GM18868 (cell line): ENCODE results near the gene CABLES2.

Experiments
- ATAC-seq: cut with Tn5 transposase; IDR thresholded peaks from one replicate; pipeline ENCODE4 v1.9.1; 2021; ENCODE audit warnings: mild to moderate bottlenecking, moderate library complexity; ENCODE audit not compliant: unreplicated experiment

CABLES2 gene

GRCh38 chr20:62407221-62407992 lies at the start of gene CABLES2:
Gene CABLES2, minus strand, starts transcription at chr20:62407285. Its CDS starts 9 bp downstream, at chr20:62407276.
- peak; percentile 92 for ATAC-seq

- no peak for ATAC-seq
These were observed 48.8 kb upstream of the CABLES2 start for GRCh38 chr20:62455929-62456328.

- ATAC-seq, result no peak
These were observed 48.0 kb upstream of the CABLES2 start for GRCh38 chr20:62454904-62455636.

GRCh38 chr20:62453186-62453808 lies 46.2 kb upstream of the CABLES2 start:
- ATAC-seq, result no peak

- ATAC-seq, result no peak
These were observed 45.5 kb upstream of the CABLES2 start for GRCh38 chr20:62452475-62453095.

GRCh38 chr20:62451970-62452369 lies 44.9 kb upstream of the CABLES2 start:
- ATAC-seq, result no peak

GRCh38 chr20:62451156-62451767 lies 44.2 kb upstream of the CABLES2 start:
- ATAC-seq, result no peak

GRCh38 chr20:62449951-62450691 lies 43.0 kb upstream of the CABLES2 start:
- no peak for ATAC-seq

GRCh38 chr20:62448788-62449187 lies 41.7 kb upstream of the CABLES2 start:
- ATAC-seq, result no peak

GRCh38 chr20:62448038-62448437 lies 41.0 kb upstream of the CABLES2 start:
- ATAC-seq, result no peak

GRCh38 chr20:62446888-62447869 lies 40.1 kb upstream of the CABLES2 start:
- no peak for ATAC-seq

GRCh38 chr20:62446481-62446880 lies 39.4 kb upstream of the CABLES2 start:
- ATAC-seq, result no peak

- no peak for ATAC-seq
These were observed 38.7 kb upstream of the CABLES2 start for GRCh38 chr20:62445553-62446340.

- ATAC-seq, result no peak
These were observed 37.2 kb upstream of the CABLES2 start for GRCh38 chr20:62444286-62444685.

- ATAC-seq, result no peak
These were observed 35.0 kb upstream of the CABLES2 start for GRCh38 chr20:62441987-62442539.

- ATAC-seq, result no peak
These were observed 32.1 kb upstream of the CABLES2 start for GRCh38 chr20:62439218-62439617.

GRCh38 chr20:62437927-62438326 lies 30.8 kb upstream of the CABLES2 start:
- no peak for ATAC-seq

GRCh38 chr20:62437496-62437895 lies 30.4 kb upstream of the CABLES2 start:
- no peak for ATAC-seq
